Stimulated activated naive CD4-positive, alpha-beta T cell treated with Interleukin-2 at 50 U/mL for 16 hours (primary cell): ENCODE results near the gene INHBA.

Source experiments
- DNase-seq: peaks from one replicate; lab custom pipeline; 2025; lab: John Stamatoyannopoulos, UW

The INHBA gene

DNA sequence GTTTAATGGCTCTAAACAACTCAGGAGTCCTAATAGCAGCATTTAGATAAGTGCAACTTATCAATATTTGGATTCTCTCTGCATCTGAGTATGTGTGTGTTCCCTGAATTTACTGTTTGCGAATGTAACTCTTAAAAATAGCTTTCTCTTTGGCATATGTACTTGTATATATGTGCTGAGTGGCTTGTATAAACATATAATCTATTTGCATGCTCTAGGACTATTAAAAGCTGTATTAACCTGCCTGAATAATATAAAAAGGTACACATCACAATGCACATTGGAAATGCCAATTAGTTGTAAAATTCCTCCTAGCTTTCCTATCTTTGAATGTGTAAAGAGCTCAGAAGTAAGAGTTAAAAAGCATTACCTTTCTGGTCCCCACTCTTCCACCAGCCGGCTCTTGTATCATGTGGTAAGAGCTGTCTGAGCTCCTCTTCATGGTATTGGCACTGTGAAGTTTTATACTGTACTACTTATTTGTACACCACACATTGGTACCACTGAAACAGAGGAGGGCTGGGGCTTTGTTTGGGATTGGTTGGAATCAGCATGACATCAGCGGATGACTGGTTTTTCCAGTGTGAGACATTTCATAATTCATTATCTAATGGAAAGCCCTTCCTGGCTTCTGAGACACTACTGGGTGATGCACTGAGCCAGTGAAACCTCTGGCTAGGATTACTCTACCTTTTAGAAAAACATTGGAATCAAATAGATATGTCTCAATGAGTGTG is at the start of gene INHBA:
TSS of gene INHBA (minus strand) at position 456 of the 737 bp plus-strand sequence. CDS start 2,716 bp downstream, outside the sequence.
- DNase-seq = no peak

DNA sequence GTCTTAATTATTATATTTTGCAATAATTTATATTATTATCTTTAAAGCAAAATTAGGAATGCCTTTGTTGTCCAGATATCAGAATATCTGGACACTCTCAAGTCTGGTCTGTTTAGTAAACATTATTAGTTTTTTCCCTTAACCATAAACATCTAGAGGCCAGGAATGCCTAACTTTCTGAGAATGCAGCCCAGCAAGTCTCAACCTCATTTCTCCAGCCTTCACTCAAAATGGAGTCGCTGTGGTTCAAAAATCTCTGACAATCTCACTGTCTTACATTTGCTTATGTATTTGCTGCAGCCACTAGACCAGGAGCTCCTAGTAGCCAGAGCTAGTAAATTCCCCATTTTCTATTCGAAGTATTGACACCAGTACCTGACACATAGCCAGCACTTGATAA is 49.7 kb upstream of the INHBA start:
- no peak for DNase-seq

DNA sequence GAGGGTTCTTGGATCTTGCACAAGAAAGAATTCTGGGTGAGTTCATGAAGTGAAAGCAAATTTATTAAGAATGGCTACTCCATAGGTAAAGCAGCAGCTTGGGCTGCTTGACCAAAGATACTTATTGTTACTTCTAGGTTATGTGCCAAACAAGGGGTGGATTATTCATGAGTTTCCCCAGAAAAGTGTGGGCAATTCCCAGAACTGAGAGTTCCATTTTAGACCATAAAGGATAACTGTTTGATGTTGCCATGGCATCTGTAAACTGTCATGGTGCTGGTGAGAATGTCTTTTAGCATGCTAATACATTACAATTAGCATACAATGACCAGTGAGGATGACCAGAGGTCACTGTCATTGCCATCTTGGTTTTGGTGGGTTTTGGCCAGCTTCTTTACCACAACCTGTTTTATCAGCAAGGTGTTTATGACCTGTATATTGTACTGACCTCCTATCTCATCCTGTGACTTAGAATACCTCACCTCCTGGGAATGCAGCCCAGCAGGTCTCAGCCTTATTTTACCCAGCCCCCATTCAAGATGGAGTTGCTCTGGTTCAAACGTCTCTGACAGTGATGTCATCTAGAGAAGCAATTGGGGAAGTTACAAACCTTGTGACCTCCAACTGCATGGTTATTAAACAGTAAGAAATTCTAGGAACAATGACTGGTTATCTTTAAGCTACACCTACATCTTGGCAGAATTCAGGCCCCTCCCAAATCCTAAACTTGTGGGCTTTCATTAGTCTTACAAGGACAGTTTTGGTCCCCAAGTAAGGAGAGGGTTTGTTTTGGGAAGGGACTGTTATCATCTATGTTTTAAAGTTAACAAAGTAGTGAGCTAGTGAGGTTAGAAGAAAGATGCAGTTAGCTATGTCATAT is 48.0 kb upstream of the INHBA start:
- DNase-seq = no peak

DNA sequence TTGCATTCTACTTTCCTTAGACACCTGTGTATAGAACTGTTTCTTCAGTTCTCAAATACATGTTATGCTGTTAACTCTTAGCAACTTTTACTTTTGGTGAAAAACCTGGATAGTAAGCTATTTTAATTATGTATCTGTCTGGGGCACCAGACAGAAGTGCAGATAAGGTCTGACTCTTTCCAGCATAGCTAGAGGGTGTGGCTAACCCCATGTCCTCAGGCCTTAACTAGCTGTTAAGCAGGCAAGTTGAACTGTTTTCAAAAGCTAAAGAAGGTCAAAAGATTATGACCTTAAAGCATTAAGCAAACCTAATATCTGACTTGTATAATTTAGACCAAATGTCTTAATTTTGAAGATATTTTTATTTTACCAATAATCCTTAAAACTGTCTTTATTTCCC is 45.1 kb upstream of the INHBA start:
- no peak for DNase-seq

DNA sequence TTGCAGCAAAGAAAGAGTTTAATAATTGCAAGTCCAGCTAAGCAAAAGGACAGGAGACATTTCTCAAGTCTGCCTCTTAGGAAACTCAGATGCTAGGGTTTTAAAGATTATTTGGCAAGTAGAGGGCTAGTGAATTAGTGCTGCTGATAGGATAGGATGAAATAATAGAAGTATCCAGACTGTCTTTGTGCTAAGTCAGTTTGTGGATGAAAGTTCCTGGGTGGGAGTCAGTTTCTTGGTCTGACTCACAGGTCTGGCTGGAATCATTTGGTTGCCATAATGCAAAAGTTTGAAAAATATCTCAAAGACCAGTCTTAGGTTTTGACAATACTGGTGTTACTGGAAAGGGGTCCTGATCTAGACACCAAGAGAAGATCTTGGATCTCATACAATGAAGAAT is 42.6 kb upstream of the INHBA start:
- DNase-seq = no peak

DNA sequence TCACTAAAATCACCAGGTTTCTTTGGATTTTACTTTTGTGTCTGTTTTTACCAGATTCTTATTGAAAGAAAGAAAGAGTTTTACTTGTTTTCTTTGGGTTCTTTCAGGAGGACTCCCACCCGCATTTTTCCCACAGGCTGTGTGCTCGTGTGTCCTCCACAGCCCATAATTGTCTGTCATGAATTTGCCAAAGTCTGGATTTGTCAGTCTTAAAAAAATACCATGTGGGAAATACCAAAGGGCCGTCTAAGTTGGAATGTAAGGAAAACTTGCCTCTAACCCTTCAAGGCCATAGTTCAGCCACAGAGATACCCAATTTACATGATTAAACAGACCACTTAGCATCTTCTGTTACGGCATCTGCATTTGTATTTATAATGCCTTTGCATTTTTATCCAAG is 41.3 kb upstream of the INHBA start:
- DNase-seq = no peak

DNA sequence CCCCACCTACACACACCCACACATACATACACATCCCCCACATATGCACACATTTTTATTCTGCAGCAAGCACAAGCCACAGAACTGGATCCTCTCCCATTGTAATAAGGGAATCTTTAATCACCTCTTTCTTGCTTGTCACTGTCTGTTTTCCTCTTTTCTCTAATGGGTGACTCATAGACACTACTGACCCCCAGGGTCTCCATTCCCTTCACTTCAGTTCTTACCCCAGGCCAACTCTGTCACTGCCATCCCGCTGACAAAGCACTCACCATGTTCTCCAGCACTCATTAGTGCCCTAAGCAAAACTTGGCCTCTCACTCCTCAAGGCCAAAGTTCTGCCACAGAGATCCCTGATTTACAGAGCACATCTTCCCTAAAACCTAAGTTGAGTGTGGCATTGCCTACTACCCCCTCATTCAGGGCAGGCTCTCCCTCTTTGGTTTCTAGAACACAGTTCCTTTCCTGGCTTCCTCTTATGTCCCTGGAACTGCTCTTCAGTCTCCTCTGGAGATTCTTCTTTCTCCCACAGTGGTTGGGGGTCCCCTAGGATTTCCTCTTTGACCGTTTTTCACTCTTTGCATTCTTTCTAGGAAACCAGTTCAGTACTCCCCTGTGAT is 39.6 kb upstream of the INHBA start:
- no peak for DNase-seq

DNA sequence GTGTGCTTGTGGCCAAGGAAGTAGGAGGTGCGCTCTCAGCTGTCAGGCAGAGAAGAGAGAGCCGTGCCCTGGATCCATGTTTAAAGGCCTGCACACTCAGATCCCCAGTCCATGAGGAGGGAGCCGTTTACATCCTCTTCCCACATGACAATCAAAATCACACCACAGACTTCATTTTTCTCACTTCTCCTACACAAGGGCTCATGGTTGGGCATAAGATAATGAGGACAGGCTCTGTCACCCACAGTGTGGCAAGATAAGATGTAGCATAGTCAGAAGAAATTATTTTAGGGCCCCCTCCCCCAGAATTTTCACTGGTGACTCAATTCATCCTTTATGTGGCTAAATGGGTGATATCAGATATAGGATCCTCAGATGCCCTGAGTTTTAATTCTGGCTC is 35.9 kb upstream of the INHBA start:
- no peak for DNase-seq

DNA sequence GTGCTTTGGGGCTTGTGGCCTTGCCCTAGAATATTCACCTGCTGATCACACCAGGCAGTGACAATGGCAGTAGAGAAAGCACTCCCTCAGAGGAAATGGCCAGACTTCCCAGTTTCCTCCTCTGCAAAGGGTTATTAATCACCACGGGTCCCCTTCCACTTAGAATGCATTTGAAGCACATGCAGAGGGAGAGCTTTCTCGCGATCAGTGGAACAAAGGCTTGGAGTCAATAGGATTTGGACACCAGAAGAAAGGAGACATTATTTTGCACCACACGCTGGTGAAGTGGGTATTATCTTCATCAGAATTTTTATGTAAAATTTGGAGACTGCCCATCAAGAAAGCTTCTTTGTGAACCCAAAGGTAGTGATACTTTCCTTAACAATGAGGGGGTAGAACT is 35.4 kb upstream of the INHBA start:
- DNase-seq = no peak

DNA sequence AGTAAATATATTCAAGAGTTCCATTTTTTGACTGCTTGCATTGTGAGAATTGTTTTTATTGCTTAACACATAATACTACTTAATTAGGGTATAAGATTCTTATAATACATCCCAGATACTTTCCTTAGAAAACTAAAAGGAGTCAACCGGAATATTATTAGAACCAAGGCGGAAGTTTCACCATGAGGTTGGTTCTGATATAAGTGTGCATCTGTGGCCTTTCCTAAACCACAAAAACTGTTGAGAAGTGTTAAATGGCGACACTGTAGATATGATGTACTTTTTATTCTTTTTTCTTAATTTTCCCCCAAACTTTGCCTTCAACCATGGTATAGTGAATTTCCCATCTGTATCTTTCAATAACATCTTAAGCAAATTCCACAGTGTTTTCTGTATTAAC is 32.3 kb upstream of the INHBA start:
- no peak for DNase-seq

DNA sequence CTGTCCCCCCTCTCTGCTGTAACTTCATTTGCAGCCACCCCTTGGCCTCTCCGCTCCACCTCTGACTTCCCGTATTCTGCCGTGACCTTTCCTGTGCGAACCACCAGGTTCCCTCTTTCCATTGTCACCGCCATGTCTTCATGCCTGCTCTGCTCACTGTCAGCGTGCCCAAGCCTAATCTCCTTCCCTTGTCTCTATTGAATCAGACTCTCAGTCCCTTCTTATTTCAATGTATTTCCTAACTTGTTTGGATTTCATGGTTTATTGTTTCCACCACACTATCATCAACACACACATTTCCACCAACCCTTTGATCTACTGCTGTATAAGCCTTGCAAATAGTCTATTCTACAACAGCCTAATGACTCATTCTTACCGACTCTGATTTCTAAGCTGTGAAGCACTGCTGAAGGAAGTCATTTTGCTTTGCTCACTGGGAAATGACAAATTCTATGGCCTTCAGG is 30.0 kb upstream of the INHBA start:
- no peak for DNase-seq

DNA sequence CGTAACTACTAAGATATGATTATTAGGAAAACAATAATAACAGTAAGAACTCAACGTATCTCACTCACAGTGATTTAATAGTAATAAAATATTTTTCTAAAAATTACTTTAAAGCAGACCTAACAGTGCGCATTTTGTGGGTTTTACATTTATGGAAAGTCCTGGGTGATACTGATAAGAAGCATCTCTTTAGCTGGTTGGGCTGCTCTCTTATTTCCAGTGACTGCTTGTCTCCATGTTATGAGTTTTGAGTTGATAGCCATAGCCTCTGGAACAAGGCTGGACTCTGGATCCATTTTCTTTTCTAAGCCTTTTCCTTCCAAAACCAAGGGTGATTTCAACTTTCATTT is 29.5 kb upstream of the INHBA start:
- no peak for DNase-seq

DNA sequence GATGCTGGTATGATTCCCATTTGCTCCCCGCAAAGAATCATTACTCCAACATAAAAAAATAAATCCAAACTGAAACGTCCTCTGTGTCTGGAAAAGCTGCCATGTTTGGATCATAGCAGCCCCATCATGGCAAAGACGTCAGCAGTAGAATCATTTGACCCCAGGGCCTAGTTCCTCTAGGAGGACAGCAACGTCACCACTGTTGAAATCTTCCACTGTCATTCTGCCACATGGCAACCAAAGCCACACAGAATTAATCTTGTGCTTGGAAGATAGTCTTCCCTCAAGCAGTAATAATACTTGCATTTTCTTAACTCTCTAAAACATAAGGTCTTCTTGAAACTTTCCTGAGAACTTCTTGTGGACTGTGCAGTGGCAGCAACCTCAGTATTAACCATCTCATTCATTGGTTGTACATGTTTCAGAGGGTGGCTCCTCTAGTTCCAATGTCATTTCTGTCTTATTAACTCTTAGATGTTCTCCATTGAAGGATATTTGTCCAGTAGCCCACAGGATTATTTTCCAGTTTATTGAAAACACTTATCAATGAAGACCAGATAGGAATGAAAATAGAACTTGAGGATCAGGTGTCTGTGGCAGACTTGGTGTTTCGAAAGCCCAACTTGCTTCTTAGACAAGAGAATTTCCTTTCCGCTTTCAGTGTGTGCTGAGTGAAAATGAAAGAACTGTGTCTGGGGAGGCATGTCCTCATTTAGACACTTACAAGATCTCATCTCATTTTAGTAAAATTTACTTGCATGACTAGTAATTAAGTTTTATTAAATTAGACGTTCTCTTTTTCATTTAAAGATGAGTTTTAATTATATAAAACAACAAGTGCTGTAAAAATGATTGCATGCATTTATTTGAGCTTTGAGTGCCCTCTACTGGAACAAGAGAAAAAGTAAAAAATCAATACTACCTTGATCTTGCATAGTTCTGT is 28.9 kb upstream of the INHBA start:
- no peak for DNase-seq

DNA sequence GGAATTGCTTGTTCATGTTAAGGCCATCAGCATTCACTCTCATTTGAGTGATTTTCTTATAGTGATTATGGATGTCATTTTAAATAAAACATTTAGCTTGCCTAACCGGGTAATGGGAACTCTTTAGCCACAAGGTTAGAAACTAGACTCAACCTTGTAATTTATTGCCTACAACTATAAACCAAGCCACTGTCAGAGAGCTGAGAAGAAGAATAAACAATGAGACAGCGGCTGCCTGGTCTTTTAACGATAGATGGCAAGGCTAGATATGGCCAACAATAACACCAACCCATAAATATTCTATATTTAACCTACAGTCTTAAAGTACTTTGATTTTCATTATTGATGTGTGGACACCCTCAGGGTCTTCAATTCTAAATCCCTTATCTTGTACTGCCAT is 27.8 kb upstream of the INHBA start:
- no peak for DNase-seq

DNA sequence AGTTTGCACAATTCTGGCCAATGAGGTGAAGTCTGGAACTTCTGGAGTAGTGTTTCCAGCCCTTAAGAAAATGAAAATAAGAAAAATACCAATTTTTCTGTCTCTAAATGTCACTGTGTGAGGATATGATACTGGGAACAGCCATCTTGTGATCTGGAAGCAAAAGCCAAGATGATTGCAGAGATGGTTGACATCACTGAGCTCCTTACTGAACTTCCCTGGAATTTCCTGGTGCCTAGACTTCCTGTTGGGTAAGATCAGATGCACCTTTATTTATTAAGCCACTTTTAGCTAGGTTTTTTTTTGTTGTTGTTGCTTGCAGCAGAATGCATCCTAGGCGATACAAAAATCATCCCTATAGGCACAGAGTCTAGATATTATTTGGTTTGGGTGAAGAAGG is 27.3 kb upstream of the INHBA start:
- DNase-seq = no peak

DNA sequence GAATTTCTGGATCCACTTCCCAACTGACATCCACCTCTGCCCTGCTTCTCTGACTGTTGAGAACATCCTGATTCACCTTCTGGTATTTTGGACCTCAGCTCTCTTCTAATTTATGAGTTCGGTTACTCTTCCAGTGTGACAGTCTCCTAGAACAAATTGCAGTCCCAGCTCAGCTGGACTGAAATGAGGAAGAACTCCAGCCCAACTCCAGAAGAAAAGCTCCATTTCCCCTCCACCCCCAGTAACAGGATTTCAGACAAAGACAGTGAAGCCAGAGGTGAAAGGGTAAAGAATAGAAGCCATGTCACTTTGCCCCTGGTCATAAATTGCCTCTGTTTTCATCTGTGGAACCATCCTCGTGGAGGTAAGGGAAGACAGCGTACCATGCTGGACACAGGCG is 26.2 kb upstream of the INHBA start:
- no peak for DNase-seq

DNA sequence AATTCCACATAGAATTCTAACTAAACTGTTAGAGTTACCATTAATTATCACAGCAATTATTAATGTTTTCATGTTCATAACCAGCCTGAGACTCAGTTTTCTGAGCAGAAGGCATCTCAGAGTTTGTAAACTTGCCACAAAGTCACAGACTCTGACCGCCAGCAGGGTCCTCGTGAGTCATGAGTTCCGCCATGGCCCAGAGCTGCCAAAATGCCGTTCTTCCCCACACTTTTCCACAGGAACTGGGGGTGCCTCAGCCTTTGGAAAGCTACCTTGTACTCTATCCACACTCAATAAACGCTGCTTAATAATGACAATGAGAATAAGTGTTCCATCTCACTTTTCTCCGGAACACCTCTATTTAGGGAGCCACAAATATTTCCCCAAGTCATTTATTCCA is 22.1 kb upstream of the INHBA start:
- DNase-seq = no peak

DNA sequence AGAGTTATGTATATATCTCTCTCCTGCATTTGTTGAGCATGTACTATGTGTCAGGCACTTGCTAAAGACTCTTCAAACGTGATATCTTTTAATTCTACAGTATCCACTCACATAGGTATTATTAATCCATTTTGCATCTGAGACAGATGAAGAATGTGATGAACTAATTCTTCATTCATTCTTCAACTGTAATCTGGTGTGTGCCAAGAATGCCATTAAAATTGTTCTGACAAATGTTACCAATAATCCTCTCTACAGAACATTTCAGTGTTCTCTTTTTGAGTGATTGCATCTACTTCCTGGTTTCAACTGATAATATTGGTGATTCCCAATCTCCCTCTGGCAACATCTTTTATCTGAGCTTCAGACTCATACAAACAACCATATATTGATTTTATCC is 18.0 kb upstream of the INHBA start:
- DNase-seq = no peak

DNA sequence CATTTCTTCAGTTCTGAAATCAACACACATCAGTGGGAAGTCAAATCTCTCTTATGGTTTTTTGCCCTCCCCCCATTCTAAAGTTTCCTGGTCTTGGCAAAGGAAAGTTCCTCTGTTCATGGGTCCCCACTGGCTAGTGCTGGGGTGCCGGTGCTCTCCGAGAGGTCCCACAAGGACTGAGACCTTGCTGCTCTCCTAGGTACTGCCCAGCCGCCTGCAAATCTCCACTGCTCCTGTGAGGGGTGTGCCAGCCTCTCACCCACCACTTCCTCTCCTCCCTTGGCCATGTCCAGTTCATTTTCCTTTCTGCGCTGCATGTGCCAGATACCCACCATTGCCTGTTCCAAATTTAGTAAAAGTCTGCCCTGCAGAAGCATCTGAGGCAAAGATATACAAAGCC is 17.2 kb upstream of the INHBA start:
- DNase-seq = no peak

DNA sequence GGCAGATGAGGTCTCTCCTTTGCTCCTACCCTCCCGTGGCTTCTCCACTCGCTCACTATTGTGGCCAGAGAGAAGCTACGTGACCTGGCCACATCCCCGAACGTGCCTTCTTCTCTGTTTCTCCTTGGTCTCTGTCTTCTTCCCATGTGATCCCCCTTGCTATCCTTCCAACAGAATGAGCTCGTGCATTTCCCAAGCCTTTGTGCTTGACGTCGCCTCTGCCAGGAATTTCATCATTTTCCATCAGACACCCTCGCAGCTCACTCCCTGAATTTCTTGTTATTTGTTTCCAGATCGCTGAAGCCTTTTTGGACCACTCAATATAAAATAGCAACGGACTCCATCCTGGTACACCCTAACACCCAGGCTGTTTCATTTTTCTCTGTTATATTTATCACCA is 13.8 kb upstream of the INHBA start:
- DNase-seq = no peak

DNA sequence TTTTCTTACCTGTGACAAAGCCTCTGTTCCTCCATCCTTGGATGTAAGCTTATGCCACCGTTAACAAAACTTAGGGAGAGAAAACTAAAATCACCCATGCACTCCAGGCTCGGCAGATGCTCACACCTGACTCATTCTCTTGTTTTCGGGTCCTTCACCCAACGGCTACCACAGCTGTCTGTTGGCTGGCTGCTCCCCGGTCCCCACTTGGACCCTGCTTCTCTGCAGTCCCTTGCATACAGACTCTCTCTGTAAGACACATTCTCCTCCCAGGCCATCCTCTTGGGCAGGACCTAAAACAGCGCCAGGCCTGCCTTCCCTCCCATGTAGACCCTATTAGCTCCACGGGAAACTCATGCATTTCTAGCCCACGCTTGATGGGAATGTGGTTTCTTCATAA is 12.1 kb upstream of the INHBA start:
- DNase-seq = no peak
